Kidney (tissue), 14 donors: Measurements from ENCODE around the gene ITGB1BP2. TPM values are rescaled to one million over a fixed set of nuclear protein-coding genes. Genes with fewer than 3 reads are reported as not detected.
"Not testable (repeated sequence)": the region's sequence is repeated elsewhere in the genome, so short reads cannot be mapped to it uniquely, and the experiment has no call there.

Source experiments
- DNase-seq, 5 donors: peaks; one replicate each; pipeline ENCODE4 v3.0.0-alpha.2; 2013 to 2020
- FAIRE-seq: peaks from 2 replicates; lab custom pipeline; 2012; peaks lifted over from hg19 to GRCh38; lab: Jason Lieb, UNC
- H3K27ac ChIP-seq, 2 donors: one replicate each; pipeline ENCODE4 v1.7.0; 2013; ENCODE audit warnings: low read depth in 2 of 2, low read length in 2 of 2, inconsistent platforms in 1 of 2
- H3K27me3 ChIP-seq: one replicate; pipeline ENCODE4 v1.7.1; 2013; ENCODE audit warnings: low read length, inconsistent platforms; ENCODE audit not compliant: control insufficient read depth, insufficient read depth
- H3K36me3 ChIP-seq, 3 donors: one replicate each; pipeline versions ENCODE4 v1.7.0 to v1.7.1; 2013; ENCODE audit warnings: low read length in 3 of 3, control low read depth in 1 of 3, inconsistent platforms in 1 of 3; ENCODE audit not compliant: insufficient read depth in 3 of 3, control insufficient read depth in 2 of 3
- H3K4me1 ChIP-seq, 3 donors: one replicate each; pipeline versions ENCODE4 v1.7.0 to v1.7.1; 2013; ENCODE audit warnings: low read length in 3 of 3, inconsistent platforms in 1 of 3, low read depth in 1 of 3; ENCODE audit not compliant: control insufficient read depth in 2 of 3, insufficient read depth in 2 of 3
- H3K4me3 ChIP-seq, 3 donors: one replicate each; pipeline versions ENCODE4 v1.7.0 to v1.8.1; 2013; ENCODE audit warnings: low read length in 3 of 3, control low read depth in 1 of 3, inconsistent platforms in 1 of 3
- H3K9ac ChIP-seq, 3 donors: one replicate each; pipeline versions ENCODE4 v1.7.0 to v1.7.1; 2013; ENCODE audit warnings: low read length in 3 of 3, control low read depth in 1 of 3, inconsistent platforms in 1 of 3
- H3K9me3 ChIP-seq, 3 donors: one replicate each; pipeline versions ENCODE4 v1.7.0 to v1.7.1; 2013; ENCODE audit warnings: low read length in 3 of 3, control low read depth in 1 of 3, inconsistent platforms in 1 of 3; ENCODE audit not compliant: control insufficient read depth in 2 of 3, insufficient read depth in 1 of 3
- intact Hi-C: fragments of 100-400 bp; cut with DNase I; formaldehyde crosslinking; loops from one replicate; pipeline ENCODE4 v1.11.1; 2022
- polyA plus RNA-seq: library from polyadenylated mRNA; stranded (reverse); fragments of 350-450 nt; fragmentation: Illumina TruSeq; extraction: RNeasy Lipid Tissue Mini Kit (QIAGEN cat#74804); gene quantifications from one replicate; pipeline ENCODE4 v1.2.3, GENCODE V29; 2014; ENCODE audit warnings: low read depth, low replicate concordance; ENCODE audit not compliant: insufficient read depth
- total RNA-seq: library from RNA; stranded (reverse); fragmentation: NEBNext Ultra II Directional; extraction: Animal tissue kit (Norgen Biotek cat#: 25700); gene quantifications from one replicate; pipeline ENCODE4 v1.2.1, GENCODE V29; 2021
- TF ChIP-seq, protein P1 (sequence below): IDR thresholded peaks from 3 replicates; pipeline ENCODE4 v1.5.1; 2012; ENCODE audit warnings: mild to moderate bottlenecking, moderate library complexity, borderline replicate concordance; ENCODE audit not compliant: insufficient read depth; ENCODE audit errors: extremely low read depth
- donor health status: control.
- donor health status: control.
- donor health status: control.
- donor health status: control.
- donor health status: control.
- donor health status: DM: yes; HTN: yes; CAD: no.
- donor health status: Normal renal cell carcinoma (clear cell type).

Gene ITGB1BP2
- total and polyA plus RNA-seq, 2 donors from 2014 or later: 1.8 TPM

DNA sequence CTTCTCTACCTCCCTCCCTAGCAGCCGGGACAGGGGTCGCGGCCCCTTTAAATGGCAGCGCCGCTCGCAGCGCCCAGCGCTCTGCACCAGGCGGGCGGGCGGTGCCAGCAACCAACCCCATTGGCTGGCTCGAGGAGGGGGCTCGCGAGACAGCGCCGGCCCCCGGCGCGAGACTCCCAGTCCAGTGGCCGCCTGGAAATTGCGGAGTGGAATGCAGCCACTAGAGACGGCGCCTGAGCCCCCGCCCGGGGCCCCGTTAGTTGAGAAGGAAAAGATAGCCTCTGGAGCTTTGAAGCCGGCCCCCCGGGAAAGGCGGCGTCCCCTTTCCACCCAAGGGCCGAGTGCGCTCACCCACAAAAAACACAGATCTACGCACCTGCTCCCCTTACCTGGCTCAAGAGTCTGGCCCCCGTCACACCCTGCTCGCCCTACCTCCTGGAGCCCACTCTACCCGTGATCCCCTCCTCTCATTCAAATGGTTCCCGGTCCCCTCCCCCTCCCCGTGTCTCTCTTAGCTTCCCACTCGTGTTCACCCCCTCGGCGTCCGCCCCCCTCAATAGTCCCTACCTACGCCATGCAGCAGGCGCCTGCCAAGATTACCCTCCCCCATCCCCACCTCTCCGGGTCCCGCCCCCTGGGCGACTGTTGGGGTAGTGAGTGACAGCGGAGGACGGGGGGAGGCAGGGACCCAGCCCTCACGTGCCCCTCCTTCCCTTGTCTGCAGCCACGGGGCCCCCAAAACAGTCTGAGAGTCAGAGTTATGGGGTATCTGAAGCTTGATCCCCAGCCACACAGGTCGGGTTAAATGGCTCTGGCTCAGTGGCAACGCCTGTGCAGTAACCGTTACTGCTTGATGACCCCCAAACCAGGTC is 47.2 kb upstream of the ITGB1BP2 start, which contains the start of gene ZMYM3:
Gene ZMYM3, minus strand, starts transcription at position 49 of the 872 bp plus-strand sequence. CDS start 885 bp downstream, outside the sequence.
- DNase-seq (peak; percentile 89 to 95 (median 92)), FAIRE-seq (no peak)
- peaks cover 0 to 2% (median 0%) of the 10 kb centered on the region in 3 donors for H3K4me1 ChIP-seq
- TF ChIP-seq, protein P1, sequence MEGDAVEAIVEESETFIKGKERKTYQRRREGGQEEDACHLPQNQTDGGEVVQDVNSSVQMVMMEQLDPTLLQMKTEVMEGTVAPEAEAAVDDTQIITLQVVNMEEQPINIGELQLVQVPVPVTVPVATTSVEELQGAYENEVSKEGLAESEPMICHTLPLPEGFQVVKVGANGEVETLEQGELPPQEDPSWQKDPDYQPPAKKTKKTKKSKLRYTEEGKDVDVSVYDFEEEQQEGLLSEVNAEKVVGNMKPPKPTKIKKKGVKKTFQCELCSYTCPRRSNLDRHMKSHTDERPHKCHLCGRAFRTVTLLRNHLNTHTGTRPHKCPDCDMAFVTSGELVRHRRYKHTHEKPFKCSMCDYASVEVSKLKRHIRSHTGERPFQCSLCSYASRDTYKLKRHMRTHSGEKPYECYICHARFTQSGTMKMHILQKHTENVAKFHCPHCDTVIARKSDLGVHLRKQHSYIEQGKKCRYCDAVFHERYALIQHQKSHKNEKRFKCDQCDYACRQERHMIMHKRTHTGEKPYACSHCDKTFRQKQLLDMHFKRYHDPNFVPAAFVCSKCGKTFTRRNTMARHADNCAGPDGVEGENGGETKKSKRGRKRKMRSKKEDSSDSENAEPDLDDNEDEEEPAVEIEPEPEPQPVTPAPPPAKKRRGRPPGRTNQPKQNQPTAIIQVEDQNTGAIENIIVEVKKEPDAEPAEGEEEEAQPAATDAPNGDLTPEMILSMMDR: no peak
- peak within 1 kb of the TSS; percentile 74 to 76 (median 76) for H3K4me3 ChIP-seq
- H3K9me3 ChIP-seq: no peaks in the 10 kb centered on the region
- H3K36me3 ChIP-seq: peaks cover 0 to 9% (median 0%) of the 10 kb centered on the region in 3 donors
- H3K27me3 ChIP-seq: no peaks in the 10 kb centered on the region
- peak within 1 kb of the TSS; percentile 47 to 61 (median 55) for H3K9ac ChIP-seq
- peak within 1 kb of the TSS; percentile 74 to 75 for H3K27ac ChIP-seq
- intact Hi-C loops: no loop called here

DNA sequence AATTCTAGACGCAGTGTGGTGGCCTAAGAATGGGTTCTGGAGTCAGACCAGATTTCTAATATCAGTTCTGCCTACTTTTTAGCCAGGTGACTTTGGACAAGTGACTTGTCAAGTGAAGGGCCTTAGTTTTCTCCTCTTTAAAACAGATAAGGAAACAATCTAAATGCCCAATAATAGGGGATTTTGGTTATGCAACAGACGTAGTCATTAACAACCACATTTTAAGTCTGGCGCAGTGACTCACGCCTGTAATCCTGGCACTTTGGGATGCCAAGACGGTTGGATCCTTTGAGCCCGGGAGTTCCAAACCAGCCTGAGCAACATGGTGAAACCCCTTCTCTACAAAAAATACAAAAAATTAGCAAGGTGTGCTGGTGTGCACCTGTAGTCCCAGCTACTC is 45.5 kb upstream of the ITGB1BP2 start:
- Histone ChIP-seq H3K4me3 (no peak overlapping the region), H3K9me3 (no peaks in the 10 kb centered on the region), H3K9ac (no peak overlapping the region), H3K36me3 (no peaks in the 10 kb centered on the region), H3K27me3 (no peaks in the 10 kb centered on the region), H3K27ac (no peak overlapping the region), H3K4me1 (peaks cover 0 to 2% (median 0%) of the 10 kb centered on the region in 3 donors)
- intact Hi-C loops: no loop called here
- DNase-seq (no peak), FAIRE-seq (no peak)
- TF ChIP-seq, protein P1: no peak

DNA sequence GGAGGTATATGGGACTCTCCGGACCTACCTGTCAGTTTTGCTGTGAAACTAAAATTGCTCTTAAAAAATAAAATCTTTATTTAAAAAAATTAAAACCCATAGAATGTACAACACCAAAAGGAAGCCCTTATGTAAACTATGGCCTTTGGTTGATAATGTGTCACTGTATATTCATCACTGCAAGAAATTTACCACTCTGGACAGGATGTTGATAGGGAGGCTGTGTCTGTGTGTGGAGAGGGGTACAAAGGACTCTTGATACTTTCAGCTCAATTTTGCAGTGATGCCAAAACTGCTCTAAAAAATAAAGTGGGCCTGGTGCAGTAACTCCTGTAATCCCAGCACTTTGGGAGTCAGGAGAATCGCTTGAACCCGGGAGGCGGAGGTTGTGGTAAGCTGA is 44.7 kb upstream of the ITGB1BP2 start:
- no peak for DNase-seq
- no peaks in the 10 kb centered on the region for H3K27me3 ChIP-seq
- no peak overlapping the region for H3K27ac ChIP-seq
- no peak overlapping the region for H3K9ac ChIP-seq
- intact Hi-C loops: no loop called here
- no peaks in the 10 kb centered on the region for H3K36me3 ChIP-seq
- FAIRE-seq: no peak
- no peak overlapping the region for H3K4me3 ChIP-seq
- peaks cover 0 to 2% (median 0%) of the 10 kb centered on the region in 3 donors for H3K4me1 ChIP-seq
- H3K9me3 ChIP-seq: no peaks in the 10 kb centered on the region
- TF ChIP-seq, protein P1: no peak

DNA sequence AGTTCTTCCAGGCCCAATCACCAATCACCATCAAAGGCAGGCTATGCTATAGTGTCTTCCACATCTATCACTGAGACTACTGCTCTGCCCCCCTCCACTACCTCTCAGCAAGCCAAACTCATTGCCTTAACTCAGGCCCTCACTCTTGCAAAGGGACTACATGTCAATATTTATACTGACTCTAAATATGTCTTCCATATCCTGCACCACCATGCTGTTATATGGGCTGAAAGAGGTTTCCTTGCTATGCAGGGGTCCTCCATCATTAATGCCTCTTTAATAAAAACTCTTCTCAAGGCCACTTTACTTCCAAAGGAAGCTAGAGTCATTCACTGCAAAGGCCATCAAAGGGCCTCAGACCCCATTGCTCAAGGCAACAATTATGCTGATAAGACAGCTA is 32.9 kb upstream of the ITGB1BP2 start:
- intact Hi-C loops, H3K27ac ChIP-seq, H3K4me1 ChIP-seq, H3K9ac ChIP-seq, H3K36me3 ChIP-seq, H3K27me3 ChIP-seq, H3K9me3 ChIP-seq, FAIRE-seq, H3K4me3 ChIP-seq, DNase-seq: not testable (repeated sequence)
